Inflammatory macrophage treated with lipopolysaccharide for 4 hours (primary cell): ENCODE measurements around the gene PLIN1.

Experiments used
- DNase-seq: peaks from one replicate; pipeline ENCODE4 v3.0.0-alpha.2; 2020

PLIN1 gene

DNA sequence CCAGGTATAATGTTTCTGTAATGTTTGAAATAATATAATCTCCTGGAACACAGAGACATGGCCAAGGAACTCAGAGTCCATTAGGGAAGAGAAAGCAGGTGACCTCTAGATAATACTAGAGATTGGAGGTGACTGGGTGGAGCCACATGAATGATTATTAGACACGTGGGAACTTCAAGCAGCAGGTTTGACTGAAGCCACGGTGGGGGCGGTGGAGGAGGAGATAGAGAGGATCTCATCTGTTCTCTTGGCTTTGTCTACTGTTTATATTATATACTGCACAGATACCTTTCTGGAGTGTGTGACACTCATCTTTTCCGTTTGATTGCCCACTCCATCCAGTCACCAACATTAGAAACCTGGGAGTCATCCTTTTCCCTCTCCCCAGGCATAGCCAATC is 57.6 kb downstream of the PLIN1 start:
- DNase-seq, result no peak

DNA sequence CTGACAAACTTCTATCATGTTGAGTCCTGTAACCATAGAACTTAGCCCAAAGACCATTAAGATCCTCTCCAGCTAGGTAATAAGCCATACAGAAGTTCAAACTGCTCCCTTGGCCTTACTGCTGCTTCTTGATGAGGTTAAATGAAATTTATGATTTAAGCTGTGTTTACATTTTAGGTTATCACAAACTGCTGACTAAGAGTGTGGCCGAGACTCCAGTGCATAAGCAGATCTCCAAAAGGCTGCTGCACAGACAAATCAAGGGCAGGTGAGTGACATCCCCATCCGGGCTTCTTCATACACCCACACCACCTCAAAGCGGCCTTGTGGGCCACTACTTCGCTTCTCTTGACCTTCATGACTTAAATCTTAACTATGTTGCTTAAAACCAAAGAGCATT is 62.9 kb downstream of the PLIN1 start:
- no peak for DNase-seq

DNA sequence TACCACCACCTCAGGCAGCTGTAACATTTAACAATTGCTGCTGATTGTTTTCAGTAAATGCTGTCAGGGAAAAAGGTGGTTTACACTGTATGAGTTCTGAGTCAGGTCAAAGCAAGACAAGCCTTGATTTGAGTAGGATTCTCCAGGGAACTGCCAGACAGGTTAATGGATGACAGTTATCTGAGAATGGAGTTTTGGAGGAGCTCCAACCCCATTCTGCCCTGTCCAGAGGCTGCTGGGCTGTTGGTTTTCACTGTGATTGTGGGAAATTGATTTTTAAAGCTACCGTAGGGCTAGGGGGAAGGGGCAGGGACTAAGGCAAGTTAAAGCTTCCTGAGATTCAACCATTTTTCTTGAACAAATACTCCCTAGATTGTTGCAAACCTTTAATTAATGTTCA is 64.0 kb downstream of the PLIN1 start:
- DNase-seq, result no peak
